GM21619 (cell line): ENCODE data around the gene MUSTN1.

Experiments used
- ATAC-seq: cut with Tn5 transposase; IDR thresholded peaks from one replicate; pipeline ENCODE4 v1.9.1; 2021; ENCODE audit not compliant: unreplicated experiment

Gene MUSTN1

GRCh38 chr3:52809662-52810377 is 25.0 kb downstream of the MUSTN1 start:
- no peak for ATAC-seq

GRCh38 chr3:52809149-52809548 is 25.7 kb downstream of the MUSTN1 start:
- no peak for ATAC-seq

- no peak for ATAC-seq
Measured at GRCh38 chr3:52805270-52806039, 29.4 kb downstream of the MUSTN1 start.

GRCh38 chr3:52801839-52802238 is 33.0 kb downstream of the MUSTN1 start:
- ATAC-seq, result no peak

GRCh38 chr3:52800079-52800478 is 34.7 kb downstream of the MUSTN1 start:
- no peak for ATAC-seq

- ATAC-seq, result no peak
Measured at GRCh38 chr3:52798978-52799476, 35.8 kb downstream of the MUSTN1 start.

GRCh38 chr3:52798376-52798977 is 36.3 kb downstream of the MUSTN1 start:
- ATAC-seq, result no peak

- ATAC-seq, result no peak
Measured at GRCh38 chr3:52796411-52796810, 38.4 kb downstream of the MUSTN1 start.

GRCh38 chr3:52795298-52795900 is 39.4 kb downstream of the MUSTN1 start:
- ATAC-seq, result no peak

GRCh38 chr3:52794612-52795099 is 40.2 kb downstream of the MUSTN1 start, which contains the start of gene ITIH3:
Gene ITIH3, plus strand, starts transcription at chr3:52794796. Its CDS starts 8 bp downstream, at chr3:52794804.
- no peak for ATAC-seq

GRCh38 chr3:52793702-52794611 is 40.9 kb downstream of the MUSTN1 start:
- ATAC-seq, result no peak

GRCh38 chr3:52792961-52793695 is 41.7 kb downstream of the MUSTN1 start:
- ATAC-seq, result no peak

GRCh38 chr3:52792413-52792812 is 42.4 kb downstream of the MUSTN1 start:
- no peak for ATAC-seq

- no peak for ATAC-seq
Measured at GRCh38 chr3:52791928-52792327, 42.9 kb downstream of the MUSTN1 start.

- ATAC-seq, result no peak
Measured at GRCh38 chr3:52791366-52791765, 43.5 kb downstream of the MUSTN1 start.

- ATAC-seq, result no peak
Measured at GRCh38 chr3:52790741-52791140, 44.1 kb downstream of the MUSTN1 start.

- no peak for ATAC-seq
Measured at GRCh38 chr3:52790337-52790736, 44.5 kb downstream of the MUSTN1 start.

- no peak for ATAC-seq
Measured at GRCh38 chr3:52789746-52790040, 45.1 kb downstream of the MUSTN1 start.

GRCh38 chr3:52788890-52789745 is 45.7 kb downstream of the MUSTN1 start:
- no peak for ATAC-seq
